Ectodermal cell (in vitro differentiated cells): ENCODE results near the gene HAX1.
A peak's percentile ranks its signal among the peaks of the same experiment; 100 is the strongest.
"Not testable (repeated sequence)": the region's sequence is repeated elsewhere in the genome, so short reads cannot be mapped to it uniquely, and the experiment has no call there.

Experiments used
- H3K27ac ChIP-seq: 2 replicates; pipeline ENCODE4 v1.7.0; 2013; ENCODE audit warnings: mild to moderate bottlenecking, low read depth, low read length; ENCODE audit not compliant: insufficient read depth, poor library complexity, severe bottlenecking
- H3K27me3 ChIP-seq: 2 replicates; pipeline ENCODE4 v1.7.0; 2013; ENCODE audit warnings: mild to moderate bottlenecking, low read length; ENCODE audit not compliant: insufficient read depth, control insufficient read depth, poor library complexity, severe bottlenecking
- H3K36me3 ChIP-seq: one replicate; pipeline ENCODE4 v1.7.0; 2013; ENCODE audit warnings: low read length; ENCODE audit not compliant: control insufficient read depth, insufficient read depth
- H3K4me1 ChIP-seq: one replicate; pipeline ENCODE4 v1.7.0; 2013; ENCODE audit warnings: low read length; ENCODE audit not compliant: control insufficient read depth, insufficient read depth
- H3K4me3 ChIP-seq: 2 replicates; pipeline ENCODE4 v1.7.0; 2013; ENCODE audit warnings: low read depth, low read length, control low read depth; ENCODE audit not compliant: insufficient read depth
- H3K9me3 ChIP-seq: 2 replicates; pipeline ENCODE4 v1.7.0; 2013; ENCODE audit warnings: mild to moderate bottlenecking, low read length, moderate library complexity; ENCODE audit not compliant: control insufficient read depth
- WGBS, 2 experiments: methylation state at CpG; one replicate each; pipeline ENCODE4 v1.1.7; 2013; ENCODE audit warnings: missing lambda C conversion rate in 2 of 2; 5-methylcytosine and 5-hydroxymethylcytosine counted together

HAX1 gene

GRCh38 chr1:154309136-154309535 lies 36.7 kb downstream of the HAX1 start:
- not testable (repeated sequence) for H3K27ac ChIP-seq, H3K9me3 ChIP-seq, H3K36me3 ChIP-seq, H3K4me3 ChIP-seq, H3K27me3 ChIP-seq, H3K4me1 ChIP-seq
- WGBS, 2 experiments: 91 to 93% methylated on average over 6 to 7 of the region's 7 CpGs

GRCh38 chr1:154312229-154313065 lies 40.0 kb downstream of the HAX1 start:
- not testable (repeated sequence) for H3K27ac ChIP-seq, H3K4me1 ChIP-seq, H3K4me3 ChIP-seq, H3K9me3 ChIP-seq, H3K27me3 ChIP-seq, H3K36me3 ChIP-seq
- WGBS, 2 experiments: 91% methylated on average over 11 to 13 of the region's 13 CpGs

- H3K27ac ChIP-seq: no peak overlapping the region
- no peaks in the 10 kb centered on the region for H3K4me1 ChIP-seq
- 84 to 88% methylated on average over 10 of the region's 10 CpGs for WGBS, 2 experiments
- H3K9me3 ChIP-seq: no peaks in the 10 kb centered on the region
- H3K27me3 ChIP-seq: no peaks in the 10 kb centered on the region
- no peak overlapping the region for H3K4me3 ChIP-seq
- H3K36me3 ChIP-seq: no peaks in the 10 kb centered on the region
These were observed 40.6 kb downstream of the HAX1 start for GRCh38 chr1:154313066-154313356.

- H3K4me3 ChIP-seq, H3K4me1 ChIP-seq, H3K27ac ChIP-seq, H3K27me3 ChIP-seq, H3K36me3 ChIP-seq, H3K9me3 ChIP-seq: not testable (repeated sequence)
- WGBS, 2 experiments: 87 to 88% methylated on average over 3 of the region's 3 CpGs
These were observed 41.8 kb downstream of the HAX1 start for GRCh38 chr1:154314226-154314625.

GRCh38 chr1:154316704-154317103 lies 44.3 kb downstream of the HAX1 start:
- no peaks in the 10 kb centered on the region for H3K36me3 ChIP-seq
- WGBS, 2 experiments: 100% methylated on average over 1 of the region's 1 CpG; no CpG with 5 or more reads in 1 of the 2 experiments
- no peaks in the 10 kb centered on the region for H3K4me1 ChIP-seq
- no peaks in the 10 kb centered on the region for H3K9me3 ChIP-seq
- H3K4me3 ChIP-seq: no peak overlapping the region
- H3K27me3 ChIP-seq: no peaks in the 10 kb centered on the region
- no peak overlapping the region for H3K27ac ChIP-seq

GRCh38 chr1:154318386-154318785 lies 46.0 kb downstream of the HAX1 start:
- H3K4me3 ChIP-seq: no peak overlapping the region
- 85 to 88% methylated on average over 4 of the region's 4 CpGs for WGBS, 2 experiments
- H3K9me3 ChIP-seq: no peaks in the 10 kb centered on the region
- no peak overlapping the region for H3K27ac ChIP-seq
- H3K36me3 ChIP-seq: no peaks in the 10 kb centered on the region
- H3K4me1 ChIP-seq: no peaks in the 10 kb centered on the region
- H3K27me3 ChIP-seq: no peaks in the 10 kb centered on the region

GRCh38 chr1:154320882-154321608 lies 48.6 kb downstream of the HAX1 start, which contains the start of gene AQP10:
Gene AQP10, plus strand, starts transcription at chr1:154321093. Its CDS starts 63 bp downstream, at chr1:154321156.
- H3K27ac ChIP-seq: no peak within 1 kb of the TSS
- whole genome bisulfite sequencing, 2 experiments: 78 to 79% methylated on average over 8 to 9 of the region's 9 CpGs
- no peaks in the 10 kb centered on the region for H3K4me1 ChIP-seq
- H3K27me3 ChIP-seq: no peaks in the 10 kb centered on the region
- no peak within 1 kb of the TSS for H3K4me3 ChIP-seq
- H3K36me3 ChIP-seq: no peaks in the 10 kb centered on the region
- H3K9me3 ChIP-seq: no peaks in the 10 kb centered on the region

GRCh38 chr1:154321609-154321934 lies 49.1 kb downstream of the HAX1 start:
- not testable (repeated sequence) for H3K36me3 ChIP-seq, H3K27ac ChIP-seq, H3K9me3 ChIP-seq, H3K4me1 ChIP-seq, H3K27me3 ChIP-seq, H3K4me3 ChIP-seq

GRCh38 chr1:154323493-154323892 lies 51.1 kb downstream of the HAX1 start:
- Histone ChIP-seq H3K27ac (no peak overlapping the region), H3K4me3 (no peak overlapping the region), H3K9me3 (no peaks in the 10 kb centered on the region), H3K36me3 (no peaks in the 10 kb centered on the region), H3K4me1 (peaks cover 17% of the 10 kb centered on the region), H3K27me3 (no peaks in the 10 kb centered on the region)
- 91 to 94% methylated on average over 7 of the region's 7 CpGs for WGBS, 2 experiments

GRCh38 chr1:154324241-154324640 lies 51.8 kb downstream of the HAX1 start:
- H3K4me1 ChIP-seq: peaks cover 23% of the 10 kb centered on the region
- WGBS, 2 experiments: 82 to 90% methylated on average over 2 of the region's 2 CpGs
- no peaks in the 10 kb centered on the region for H3K36me3 ChIP-seq
- peak overlapping the region; percentile 50 for H3K4me3 ChIP-seq
- no peaks in the 10 kb centered on the region for H3K9me3 ChIP-seq
- no peaks in the 10 kb centered on the region for H3K27me3 ChIP-seq
- H3K27ac ChIP-seq: no peak overlapping the region
